ENCODE results near the gene FAAH. TPM values are rescaled to one million over a fixed set of nuclear protein-coding genes. Genes with fewer than 3 reads are reported as not detected.

Gene FAAH
- polyA plus RNA-seq, 3 donors: 11.5 to 47.1 (median 11.5) TPM

DNA sequence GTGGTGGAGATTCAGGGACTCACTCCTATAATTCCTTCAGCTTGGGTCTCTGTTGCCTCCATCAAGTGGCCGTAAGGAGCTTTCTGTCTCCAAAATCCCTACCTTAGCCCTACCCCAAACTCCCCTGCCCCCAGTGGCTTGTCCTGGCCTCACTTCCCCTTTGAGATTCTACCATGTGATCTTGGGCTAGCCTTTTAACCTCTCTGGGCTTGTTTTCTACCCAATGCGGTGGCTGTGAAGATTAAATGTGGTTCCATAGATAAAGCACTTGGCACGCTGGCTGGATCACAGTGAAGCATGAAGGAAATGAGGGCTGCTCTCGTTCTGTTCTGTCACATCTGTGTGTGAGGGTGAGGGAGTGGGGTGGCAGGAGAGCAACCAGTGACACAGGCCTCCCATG, 43.6 kb downstream of the FAAH start:
- no peak for DNase-seq
- Mint-ChIP-seq H3K27ac (peak overlapping the region in 1 of 7 donors; percentile 50), H3K9me3 (peaks cover 0 to 2% (median 0%) of the 10 kb centered on the region in 7 donors), H3K4me3 (no peak overlapping the region), H3K4me1 (peaks cover 19% of the 10 kb centered on the region), H3K36me3 (no peaks in the 10 kb centered on the region), H3K27me3 (ENCODE audit: low read depth in 3 of 3) (peaks cover 4 to 24% (median 7%) of the 10 kb centered on the region in 3 donors)
- Histone ChIP-seq H3K9me3 (replicated peaks in 1 of 2; ENCODE audit: control insufficient read depth in 1 of 2, insufficient read depth in 1 of 2, low read length in 2 of 2) (no peaks in the 10 kb centered on the region), H3K4me3 (replicated peaks in 1 of 3; ENCODE audit: low read depth in 2 of 3, low read length in 3 of 3) (no peak overlapping the region), H3K4me1 (ENCODE audit: control insufficient read depth in 1 of 2, insufficient read depth in 2 of 2, low read length in 2 of 2) (peaks cover 11% of the 10 kb centered on the region in 2 donors), H3K36me3 (replicated peaks in 1 of 2; ENCODE audit: control insufficient read depth in 1 of 2, insufficient read depth in 2 of 2, low read length in 2 of 2) (no peaks in the 10 kb centered on the region), H3K27me3 (ENCODE audit: control insufficient read depth in 2 of 2, insufficient read depth in 2 of 2, low read length in 2 of 2) (no peaks in the 10 kb centered on the region), H3K27ac (ENCODE audit: low read depth in 1 of 2, low read length in 2 of 2) (no peak overlapping the region), H2AFZ (ENCODE audit: insufficient read depth, low read depth, low read length, poor library complexity, severe bottlenecking) (no peak overlapping the region), H3K79me2 (ENCODE audit: insufficient read depth, low read length) (no peaks in the 10 kb centered on the region), H3K9ac (ENCODE audit: insufficient read depth, low read length, poor library complexity, severe bottlenecking) (no peak overlapping the region), H4K20me1 (ENCODE audit: insufficient read depth, low read length) (no peaks in the 10 kb centered on the region), H3K4me2 (replicated peaks; ENCODE audit: extremely low read depth, low read length, poor library complexity, severe bottlenecking) (no peak overlapping the region)
- WGBS (ENCODE audit: insufficient coverage): 53% methylated on average over 4 of the region's 4 CpGs
- TF ChIP-seq, protein P1, sequence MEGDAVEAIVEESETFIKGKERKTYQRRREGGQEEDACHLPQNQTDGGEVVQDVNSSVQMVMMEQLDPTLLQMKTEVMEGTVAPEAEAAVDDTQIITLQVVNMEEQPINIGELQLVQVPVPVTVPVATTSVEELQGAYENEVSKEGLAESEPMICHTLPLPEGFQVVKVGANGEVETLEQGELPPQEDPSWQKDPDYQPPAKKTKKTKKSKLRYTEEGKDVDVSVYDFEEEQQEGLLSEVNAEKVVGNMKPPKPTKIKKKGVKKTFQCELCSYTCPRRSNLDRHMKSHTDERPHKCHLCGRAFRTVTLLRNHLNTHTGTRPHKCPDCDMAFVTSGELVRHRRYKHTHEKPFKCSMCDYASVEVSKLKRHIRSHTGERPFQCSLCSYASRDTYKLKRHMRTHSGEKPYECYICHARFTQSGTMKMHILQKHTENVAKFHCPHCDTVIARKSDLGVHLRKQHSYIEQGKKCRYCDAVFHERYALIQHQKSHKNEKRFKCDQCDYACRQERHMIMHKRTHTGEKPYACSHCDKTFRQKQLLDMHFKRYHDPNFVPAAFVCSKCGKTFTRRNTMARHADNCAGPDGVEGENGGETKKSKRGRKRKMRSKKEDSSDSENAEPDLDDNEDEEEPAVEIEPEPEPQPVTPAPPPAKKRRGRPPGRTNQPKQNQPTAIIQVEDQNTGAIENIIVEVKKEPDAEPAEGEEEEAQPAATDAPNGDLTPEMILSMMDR (IDR thresholded peaks at IDR 0.05): no peak
- intact Hi-C loops (cut with micrococcal nuclease): no loop called here

DNA sequence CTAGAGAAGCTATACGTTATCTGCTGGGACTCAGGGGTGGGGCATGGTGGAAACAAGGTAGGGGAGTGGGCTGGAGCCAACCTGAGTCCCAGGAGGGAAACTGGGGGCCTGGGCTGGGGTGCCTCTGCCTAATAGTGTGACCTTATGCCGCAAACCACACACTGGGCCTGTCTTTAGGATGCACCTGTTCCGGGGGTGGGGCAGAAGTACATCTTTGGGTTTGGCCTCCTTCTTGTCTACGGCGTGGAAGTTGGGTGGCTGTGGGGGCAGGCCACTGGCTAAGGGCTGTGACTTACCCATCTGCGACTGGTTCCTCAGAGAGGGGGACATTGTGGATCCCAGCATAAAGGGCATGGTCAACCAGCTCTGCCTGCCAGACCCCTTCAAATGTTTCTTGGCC, 44.2 kb downstream of the FAAH start:
- H4K20me1 ChIP-seq (ENCODE audit: insufficient read depth, low read length): no peaks in the 10 kb centered on the region
- no peaks in the 10 kb centered on the region for H3K9me3 ChIP-seq (replicated peaks in 1 of 2; ENCODE audit: control insufficient read depth in 1 of 2, insufficient read depth in 1 of 2, low read length in 2 of 2)
- Mint-ChIP-seq H3K27ac (no peak overlapping the region), H3K27me3 (ENCODE audit: low read depth in 3 of 3) (peaks cover 7 to 24% (median 7%) of the 10 kb centered on the region in 3 donors), H3K4me3 (no peak overlapping the region), H3K9me3 (peaks cover 0 to 2% (median 0%) of the 10 kb centered on the region in 7 donors), H3K4me1 (peaks cover 24% of the 10 kb centered on the region), H3K36me3 (no peaks in the 10 kb centered on the region)
- no peaks in the 10 kb centered on the region for H3K27me3 ChIP-seq (ENCODE audit: control insufficient read depth in 2 of 2, insufficient read depth in 2 of 2, low read length in 2 of 2)
- DNase-seq: no peak
- 96% methylated on average over 5 of the region's 6 CpGs for WGBS (ENCODE audit: insufficient coverage)
- TF ChIP-seq, protein P1 (IDR thresholded peaks at IDR 0.05): no peak
- no peak overlapping the region for H2AFZ ChIP-seq (ENCODE audit: insufficient read depth, low read depth, low read length, poor library complexity, severe bottlenecking)
- intact Hi-C loops (cut with micrococcal nuclease): no loop called here
- peaks cover 15 to 16% of the 10 kb centered on the region in 2 donors for H3K4me1 ChIP-seq (ENCODE audit: control insufficient read depth in 1 of 2, insufficient read depth in 2 of 2, low read length in 2 of 2)
- H3K4me3 ChIP-seq (replicated peaks in 1 of 3; ENCODE audit: low read depth in 2 of 3, low read length in 3 of 3): no peak overlapping the region
- H3K79me2 ChIP-seq (ENCODE audit: insufficient read depth, low read length): no peaks in the 10 kb centered on the region
- H3K9ac ChIP-seq (ENCODE audit: insufficient read depth, low read length, poor library complexity, severe bottlenecking): no peak overlapping the region
- H3K36me3 ChIP-seq (replicated peaks in 1 of 2; ENCODE audit: control insufficient read depth in 1 of 2, insufficient read depth in 2 of 2, low read length in 2 of 2): no peaks in the 10 kb centered on the region
- no peak overlapping the region for H3K27ac ChIP-seq (ENCODE audit: low read depth in 1 of 2, low read length in 2 of 2)
- no peak overlapping the region for H3K4me2 ChIP-seq (replicated peaks; ENCODE audit: extremely low read depth, low read length, poor library complexity, severe bottlenecking)

All from CD14-positive monocyte (primary cell).